Activated naive CD4-positive, alpha-beta T cell treated with anti-CD3 and anti-CD28 coated beads for 36 hours (primary cell): ENCODE results near the gene ZBTB33. TPM values are rescaled to one million over a fixed set of nuclear protein-coding genes. Genes with fewer than 3 reads are reported as not detected.

ENCODE experiments used
- CTCF ChIA-PET: fragments of 350-600 bp; sonication (Branson Sonifier 250); formaldehyde crosslinking; loops from one replicate; lab custom pipeline; 2021; ENCODE audit warnings: antibody characterized with exemption; lab: Charles Lee
- DNase-seq: peaks from one replicate; pipeline ENCODE4 v3.0.0-alpha.2; 2020
- H3K27ac Mint-ChIP-seq: one replicate; pipeline ENCODE4 v1.8.0; 2021; ENCODE audit warnings: mild to moderate bottlenecking, mixed read lengths
- H3K27me3 Mint-ChIP-seq: one replicate; pipeline ENCODE4 v1.8.0; 2021; ENCODE audit warnings: low read depth, mixed read lengths
- H3K36me3 Mint-ChIP-seq: one replicate; pipeline ENCODE4 v1.8.0; 2021; ENCODE audit warnings: low read depth, mixed read lengths
- H3K4me1 Mint-ChIP-seq: one replicate; pipeline ENCODE4 v1.8.0; 2021; ENCODE audit warnings: low read depth, mixed read lengths
- H3K4me3 Mint-ChIP-seq: one replicate; pipeline ENCODE4 v1.8.0; 2021; ENCODE audit warnings: mild to moderate bottlenecking, moderate library complexity, mixed read lengths
- H3K9me3 Mint-ChIP-seq: one replicate; pipeline ENCODE4 v1.8.0; 2021; ENCODE audit warnings: mixed read lengths
- intact Hi-C: fragments of 100-400 bp; cut with micrococcal nuclease; formaldehyde crosslinking; loops from one replicate; pipeline ENCODE4 v1.15.1; 2023
- total RNA-seq, 2 experiments: library from RNA; stranded (reverse); gene quantifications; one replicate each; pipeline ENCODE4 v1.2.3, GENCODE V29; 2021

Gene ZBTB33
- total RNA-seq, 2 experiments from 2014 or later: 12.1 to 12.6 TPM

DNA sequence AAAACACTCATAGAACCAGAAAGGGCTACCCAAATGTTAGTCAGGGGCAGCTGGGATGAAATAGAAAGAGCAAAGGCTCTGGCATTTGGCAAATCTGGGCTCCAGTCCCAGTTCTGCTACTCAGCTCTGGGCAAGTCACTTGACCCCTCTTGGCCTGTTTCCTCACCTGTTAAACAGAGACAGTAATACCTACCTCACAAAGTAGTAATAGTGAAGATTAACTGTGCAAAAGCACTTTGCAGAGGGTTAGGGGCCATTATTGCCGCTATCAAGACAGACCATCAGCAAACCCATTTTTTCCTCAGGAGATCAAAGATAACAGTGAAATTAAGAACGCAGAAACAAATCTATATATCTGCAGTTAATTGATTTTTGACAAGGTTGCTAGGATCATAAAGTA is 20.6 kb downstream of the ZBTB33 start:
- H3K4me1 Mint-ChIP-seq: peaks cover 12% of the 10 kb centered on the region
- H3K27me3 Mint-ChIP-seq: no peaks in the 10 kb centered on the region
- CTCF ChIA-PET: interaction anchor here (0.7 kb wide), 1 partner anchor 51 kb away, joined by 3 read pairs; no protein-coding TSS in a partner anchor

DNA sequence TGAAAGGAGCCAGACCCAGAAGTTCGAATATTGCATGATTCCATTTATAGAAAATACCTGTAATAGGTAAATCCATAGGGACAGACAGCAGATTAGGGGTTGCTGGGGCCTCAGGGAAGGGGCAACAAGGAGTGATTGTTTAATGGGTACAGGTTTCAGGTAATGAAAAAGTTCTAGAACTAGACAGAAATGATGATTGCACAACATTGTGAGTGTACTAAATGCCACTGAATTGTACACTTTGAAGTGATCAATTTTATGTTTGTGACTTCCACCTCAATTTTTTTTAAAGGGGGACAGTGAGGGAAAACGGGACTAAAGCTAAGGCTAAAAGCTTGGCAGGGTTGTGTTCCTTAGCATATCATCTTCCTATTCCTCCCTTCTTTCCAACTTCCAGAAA is 23.5 kb downstream of the ZBTB33 start:
- Mint-ChIP-seq H3K36me3 (no peaks in the 10 kb centered on the region), H3K9me3 (no peaks in the 10 kb centered on the region), H3K27ac (no peak overlapping the region), H3K4me1 (peaks cover 9% of the 10 kb centered on the region), H3K4me3 (no peak overlapping the region), H3K27me3 (no peaks in the 10 kb centered on the region)
- no peak for DNase-seq
- CTCF ChIA-PET: no interaction called here
- intact Hi-C loops: no loop called here

More for the DNA sequence above, 20.6 kb downstream of the ZBTB33 start:
- Mint-ChIP-seq H3K36me3 (no peaks in the 10 kb centered on the region), H3K4me3 (no peak overlapping the region), H3K9me3 (no peaks in the 10 kb centered on the region), H3K27ac (no peak overlapping the region)
- DNase-seq: no peak
- intact Hi-C loops: no loop called here

DNA sequence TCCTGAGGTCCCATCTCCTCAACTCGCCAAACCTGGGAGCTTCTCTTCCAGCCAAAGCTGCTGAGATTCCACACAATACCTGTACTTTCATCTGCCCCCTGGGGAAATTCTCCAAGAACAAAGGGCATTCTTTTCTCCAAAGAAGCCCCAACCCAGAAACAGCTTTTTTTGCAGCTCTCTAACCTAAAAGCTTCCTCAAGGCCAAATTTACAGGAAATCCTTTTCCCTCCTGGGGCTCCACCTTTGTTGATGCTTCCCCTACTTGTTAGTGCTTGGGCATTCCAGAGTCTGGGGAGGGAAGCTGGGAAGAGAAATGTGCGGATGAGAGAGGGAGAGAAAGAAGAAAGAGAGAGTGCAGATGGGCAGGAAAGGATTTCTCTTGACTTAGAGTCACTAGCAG is 24.3 kb downstream of the ZBTB33 start:
- H3K4me1 Mint-ChIP-seq: peaks cover under 1% of the 10 kb centered on the region
- H3K4me3 Mint-ChIP-seq: no peak overlapping the region
- intact Hi-C loops: no loop called here
- no peak overlapping the region for H3K27ac Mint-ChIP-seq
- CTCF ChIA-PET: interaction anchor here (0.5 to 1.1 kb wide), 2 partner anchors 24 to 202 kb away, joined by 3 read pairs; partner anchors contain the start of gene ZBTB33
- no peaks in the 10 kb centered on the region for H3K27me3 Mint-ChIP-seq
- H3K36me3 Mint-ChIP-seq: no peaks in the 10 kb centered on the region
- DNase-seq: no peak
- no peaks in the 10 kb centered on the region for H3K9me3 Mint-ChIP-seq

DNA sequence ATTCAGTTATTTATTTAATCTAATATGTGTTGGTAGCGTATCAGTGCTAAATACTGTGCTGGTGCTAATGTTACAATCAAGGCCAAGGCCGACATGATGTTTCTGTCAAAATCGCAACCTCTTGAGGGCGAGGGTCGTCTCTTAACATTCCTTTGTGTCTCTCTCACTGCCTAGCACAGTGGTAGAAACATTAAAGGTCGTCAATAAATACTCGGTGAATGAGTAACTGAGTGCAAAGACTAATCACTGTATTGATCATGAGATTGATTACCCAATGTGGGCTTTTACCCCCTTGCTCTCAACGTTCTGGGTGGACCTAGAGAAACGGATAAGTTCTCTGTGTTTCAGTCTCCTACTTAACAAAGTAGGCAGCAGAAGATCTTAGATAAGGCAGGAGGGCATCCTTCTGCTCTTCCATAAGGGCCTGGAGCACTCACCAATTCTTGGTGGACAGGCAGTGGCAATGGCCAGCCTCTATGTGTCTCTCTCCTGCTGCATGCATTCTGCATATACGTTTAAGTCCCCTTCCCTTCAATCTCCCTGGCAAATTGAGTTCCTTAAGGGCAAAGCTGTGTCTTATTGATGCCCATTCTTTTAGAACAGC is 30.5 kb downstream of the ZBTB33 start:
- no peaks in the 10 kb centered on the region for H3K27me3 Mint-ChIP-seq
- H3K27ac Mint-ChIP-seq: no peak overlapping the region
- H3K36me3 Mint-ChIP-seq: no peaks in the 10 kb centered on the region
- DNase-seq: no peak
- no peaks in the 10 kb centered on the region for H3K4me1 Mint-ChIP-seq
- intact Hi-C loops: no loop called here
- H3K4me3 Mint-ChIP-seq: no peak overlapping the region
- peaks cover 1% of the 10 kb centered on the region for H3K9me3 Mint-ChIP-seq
- CTCF ChIA-PET: interaction anchor here (0.6 kb wide), 1 partner anchor 30 kb away, joined by 4 read pairs; the partner anchor contains the start of gene TMEM255A

DNA sequence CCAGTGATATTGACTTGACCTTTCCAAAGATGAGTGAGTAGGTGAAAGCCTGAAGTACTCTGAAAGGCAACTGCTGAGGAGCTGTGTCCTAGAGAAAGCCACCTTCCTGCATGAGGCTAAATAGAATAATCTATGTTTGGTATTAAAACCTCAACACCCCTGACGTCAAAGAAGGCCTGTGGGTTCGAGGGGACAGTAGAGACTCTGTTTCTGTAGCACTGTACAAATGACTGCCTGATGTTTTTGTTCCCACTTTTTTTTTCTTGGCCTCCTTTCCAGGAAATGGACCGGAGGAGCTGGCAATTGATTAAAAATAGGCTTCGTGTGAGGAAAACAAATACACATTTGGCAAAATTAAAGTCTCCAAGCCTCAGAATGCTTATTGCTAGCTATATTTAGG is 31.1 kb downstream of the ZBTB33 start:
- Mint-ChIP-seq H3K9me3 (peaks cover 1% of the 10 kb centered on the region), H3K4me3 (no peak overlapping the region), H3K27ac (no peak overlapping the region), H3K36me3 (no peaks in the 10 kb centered on the region), H3K27me3 (no peaks in the 10 kb centered on the region), H3K4me1 (no peaks in the 10 kb centered on the region)
- no peak for DNase-seq
- intact Hi-C loops: no loop called here
- CTCF ChIA-PET: no interaction called here

DNA sequence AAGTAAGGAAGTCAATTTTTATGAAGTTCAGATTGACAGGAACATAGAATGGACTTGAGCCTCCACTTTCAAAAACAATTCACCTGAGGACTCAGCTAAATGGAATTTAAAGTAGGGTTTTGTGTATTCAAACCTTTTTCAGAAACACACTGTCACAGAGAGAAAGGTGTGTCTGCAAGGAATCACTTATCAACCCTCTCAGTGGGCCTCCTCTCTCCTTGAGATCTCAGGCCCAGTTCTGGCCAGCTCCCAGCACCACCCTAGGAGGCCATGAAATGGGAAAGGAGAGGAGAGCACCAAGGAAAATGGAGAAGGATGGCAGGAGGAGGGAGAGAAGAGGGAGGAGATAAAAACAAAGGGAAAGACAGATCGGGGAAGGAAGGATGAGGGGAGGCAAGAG is 32.1 kb downstream of the ZBTB33 start:
- no peaks in the 10 kb centered on the region for H3K27me3 Mint-ChIP-seq
- H3K4me1 Mint-ChIP-seq: no peaks in the 10 kb centered on the region
- H3K27ac Mint-ChIP-seq: no peak overlapping the region
- H3K4me3 Mint-ChIP-seq: no peak overlapping the region
- CTCF ChIA-PET: no interaction called here
- intact Hi-C loops: no loop called here
- no peaks in the 10 kb centered on the region for H3K36me3 Mint-ChIP-seq
- DNase-seq: no peak
- peaks cover 1% of the 10 kb centered on the region for H3K9me3 Mint-ChIP-seq

DNA sequence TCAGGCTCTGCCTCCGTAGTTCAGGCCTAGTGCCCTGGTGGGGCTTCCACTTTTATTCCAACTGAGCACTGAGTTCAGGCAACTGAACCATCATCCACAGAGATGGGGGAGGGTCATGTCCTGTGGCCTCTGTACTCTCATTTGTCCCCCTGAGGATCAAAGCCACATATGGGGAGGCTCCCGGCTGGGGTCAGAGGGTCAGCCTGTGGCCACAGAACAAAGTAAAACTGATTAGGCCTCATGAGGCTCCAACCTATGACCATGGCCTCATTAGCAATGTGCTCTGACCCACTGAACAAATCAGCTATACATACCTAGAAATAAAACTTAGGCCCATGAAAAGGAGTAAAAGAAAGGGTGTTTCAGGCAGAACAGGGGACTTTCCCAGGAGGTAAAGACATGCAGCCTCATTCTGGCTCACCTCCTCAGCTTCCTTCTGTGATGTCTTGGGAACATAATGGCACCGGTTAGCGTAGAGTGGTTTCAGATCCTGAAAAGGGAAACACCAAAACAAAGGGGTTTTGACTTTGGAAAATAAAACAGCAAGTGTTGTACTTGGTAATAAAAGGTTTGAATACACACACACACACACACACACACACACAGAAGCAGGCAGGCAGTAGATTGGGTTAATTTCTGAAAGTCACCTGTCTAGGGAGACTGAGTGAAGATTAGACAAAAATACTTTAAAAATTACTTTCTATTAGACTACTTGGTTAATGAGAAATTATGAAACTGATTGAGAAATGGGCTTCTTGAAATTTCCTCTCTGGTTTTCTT is 36.3 kb downstream of the ZBTB33 start:
- Mint-ChIP-seq H3K9me3 (peaks cover 1% of the 10 kb centered on the region), H3K4me3 (no peak overlapping the region), H3K27me3 (no peaks in the 10 kb centered on the region), H3K36me3 (no peaks in the 10 kb centered on the region), H3K27ac (no peak overlapping the region), H3K4me1 (no peaks in the 10 kb centered on the region)
- no peak for DNase-seq
- intact Hi-C loops: no loop called here
- CTCF ChIA-PET: interaction anchor here (1.2 kb wide), 1 partner anchor 11 kb away, joined by 5 read pairs; no protein-coding TSS in a partner anchor

DNA sequence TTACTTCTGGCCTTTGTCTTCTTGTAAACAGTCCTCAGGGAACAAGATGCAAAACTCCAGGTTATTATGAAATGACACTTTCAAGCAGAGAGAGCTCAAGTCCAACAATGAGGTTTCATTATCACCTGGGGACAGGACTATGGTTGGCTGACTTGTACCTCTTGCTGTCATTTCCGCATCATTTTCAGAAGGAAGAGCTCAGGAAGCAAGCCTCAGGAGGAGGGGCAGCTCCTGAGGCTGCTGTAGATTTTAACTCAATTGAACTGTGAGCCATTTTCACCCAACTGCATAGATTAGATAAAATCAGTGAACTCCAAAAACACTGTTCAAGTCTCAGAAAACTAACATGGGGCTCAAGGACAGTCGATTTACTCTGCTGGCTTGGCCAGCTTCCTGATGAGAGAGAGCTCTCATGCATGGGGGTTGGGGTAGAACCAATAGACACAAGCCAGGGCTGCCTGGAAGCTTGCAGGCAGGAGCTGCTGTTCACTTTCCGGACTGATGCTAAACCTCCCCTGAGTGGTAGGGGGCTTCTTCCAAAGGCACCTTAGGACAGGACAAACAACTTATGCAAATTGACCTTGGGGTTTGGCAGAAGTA is 37.0 kb downstream of the ZBTB33 start:
- H3K27me3 Mint-ChIP-seq: no peaks in the 10 kb centered on the region
- CTCF ChIA-PET: no interaction called here
- no peak overlapping the region for H3K4me3 Mint-ChIP-seq
- H3K27ac Mint-ChIP-seq: no peak overlapping the region
- H3K9me3 Mint-ChIP-seq: peaks cover 1% of the 10 kb centered on the region
- no peaks in the 10 kb centered on the region for H3K36me3 Mint-ChIP-seq
- no peak for DNase-seq
- H3K4me1 Mint-ChIP-seq: no peaks in the 10 kb centered on the region
- intact Hi-C loops: no loop called here

DNA sequence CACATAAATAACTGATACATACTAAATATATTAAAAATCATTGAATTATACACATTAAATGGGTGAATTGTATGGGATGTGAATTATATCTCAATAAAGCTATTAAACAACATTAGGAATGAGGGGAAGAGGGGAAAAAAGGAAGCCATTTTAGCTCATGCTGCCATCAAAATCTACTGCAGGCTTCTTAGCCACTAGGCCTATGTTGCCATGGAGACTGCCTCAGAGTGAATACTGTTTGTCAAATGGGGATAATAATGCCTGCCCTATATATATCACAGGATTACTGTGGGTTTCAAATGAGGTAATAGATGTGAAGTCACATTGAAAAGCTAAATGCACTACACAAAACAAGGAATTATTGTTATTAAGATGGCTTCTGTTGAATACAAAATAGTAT is 39.5 kb downstream of the ZBTB33 start:
- CTCF ChIA-PET: interaction anchor here (0.6 kb wide), 1 partner anchor 11 kb away, joined by 3 read pairs; no protein-coding TSS in a partner anchor
- Mint-ChIP-seq H3K4me1 (peaks cover 7% of the 10 kb centered on the region), H3K9me3 (no peaks in the 10 kb centered on the region), H3K27ac (no peak overlapping the region), H3K27me3 (no peaks in the 10 kb centered on the region), H3K4me3 (no peak overlapping the region), H3K36me3 (no peaks in the 10 kb centered on the region)
- intact Hi-C loops: no loop called here
- no peak for DNase-seq

DNA sequence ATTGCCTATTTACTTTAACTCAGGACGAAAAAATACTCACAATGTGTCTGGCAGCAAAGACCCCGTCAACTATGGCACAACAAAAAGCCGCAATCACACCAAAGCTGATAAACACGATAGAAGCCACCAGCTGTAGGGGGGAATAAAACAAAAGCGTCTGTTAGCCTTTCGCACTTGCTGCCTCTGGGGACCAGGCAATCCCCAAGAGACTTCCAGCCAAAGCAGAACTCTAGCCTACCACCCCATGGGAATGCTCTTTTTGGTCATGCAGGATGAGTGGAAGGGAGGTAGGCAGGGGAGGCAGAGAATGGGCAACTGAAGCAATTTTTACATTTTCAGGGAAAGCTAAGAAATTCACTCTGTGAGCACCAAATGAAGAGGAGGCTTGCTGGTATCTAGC is 40.6 kb downstream of the ZBTB33 start:
- no peaks in the 10 kb centered on the region for H3K9me3 Mint-ChIP-seq
- H3K27me3 Mint-ChIP-seq: no peaks in the 10 kb centered on the region
- CTCF ChIA-PET: no interaction called here
- H3K27ac Mint-ChIP-seq: no peak overlapping the region
- intact Hi-C loops: no loop called here
- DNase-seq: no peak
- no peaks in the 10 kb centered on the region for H3K36me3 Mint-ChIP-seq
- peaks cover 10% of the 10 kb centered on the region for H3K4me1 Mint-ChIP-seq
- no peak overlapping the region for H3K4me3 Mint-ChIP-seq

DNA sequence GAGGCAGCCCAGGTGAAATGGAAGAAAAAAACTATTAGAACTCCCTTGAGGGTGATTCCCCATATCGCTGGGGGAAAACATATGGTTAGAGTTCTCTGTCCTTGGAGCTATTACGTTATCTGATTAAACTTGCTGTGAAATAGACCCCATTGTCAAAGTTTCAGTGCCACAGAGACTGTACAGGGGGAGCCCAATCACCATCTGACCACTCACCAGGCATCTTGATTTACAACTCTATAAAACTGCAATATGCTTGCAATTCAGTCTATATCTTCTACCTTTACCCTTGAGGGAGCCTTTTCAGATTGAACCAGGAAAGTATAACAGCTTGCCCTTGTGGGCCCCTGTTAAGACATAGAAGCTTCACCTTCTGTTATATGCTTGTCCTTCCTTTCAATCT is 42.4 kb downstream of the ZBTB33 start:
- Mint-ChIP-seq H3K4me1 (peaks cover 10% of the 10 kb centered on the region), H3K27ac (no peak overlapping the region), H3K9me3 (no peaks in the 10 kb centered on the region), H3K27me3 (no peaks in the 10 kb centered on the region), H3K36me3 (no peaks in the 10 kb centered on the region), H3K4me3 (no peak overlapping the region)
- intact Hi-C loops: no loop called here
- CTCF ChIA-PET: interaction anchor here (0.6 kb wide), 1 partner anchor 25 kb away, joined by 3 read pairs; no protein-coding TSS in a partner anchor
- no peak for DNase-seq

DNA sequence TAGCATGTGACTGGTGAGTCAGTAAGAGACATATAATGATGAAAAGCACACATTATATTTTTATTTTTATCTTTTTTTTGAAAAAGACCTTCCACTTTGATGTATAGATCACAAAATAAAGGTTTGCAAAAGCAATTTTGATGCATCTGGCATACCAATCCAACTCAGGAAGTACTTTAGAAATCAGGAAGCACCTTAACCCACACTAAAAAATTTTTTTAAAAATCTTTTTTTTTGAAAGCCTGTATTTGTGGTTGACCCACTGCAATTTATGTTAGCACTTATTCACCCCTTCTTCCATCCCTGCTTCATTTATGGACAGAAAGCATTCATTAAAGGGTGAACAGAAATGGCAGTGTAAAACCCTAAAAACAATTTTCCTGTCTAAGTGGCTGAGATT is 44.0 kb downstream of the ZBTB33 start:
- no peak overlapping the region for H3K27ac Mint-ChIP-seq
- no peaks in the 10 kb centered on the region for H3K27me3 Mint-ChIP-seq
- H3K4me3 Mint-ChIP-seq: no peak overlapping the region
- intact Hi-C loops: no loop called here
- H3K36me3 Mint-ChIP-seq: no peaks in the 10 kb centered on the region
- peaks cover 10% of the 10 kb centered on the region for H3K4me1 Mint-ChIP-seq
- DNase-seq: no peak
- CTCF ChIA-PET: no interaction called here
- no peaks in the 10 kb centered on the region for H3K9me3 Mint-ChIP-seq
